SJSA1 (cell line): ENCODE results near the gene LITAFD. TPM values are rescaled to one million over a fixed set of nuclear protein-coding genes. Genes with fewer than 3 reads are reported as not detected.
A peak's percentile ranks its signal among the peaks of the same experiment; 100 is the strongest.

Experiments
- DNase-seq, 2 experiments: peaks; one replicate each; pipeline ENCODE4 v3.0.0-alpha.2; 2015 to 2020; ENCODE audit warnings: low spot score in 2 of 2, low read depth in 1 of 2
- H3K27ac ChIP-seq: fragments of 250-450 bp; sonication (Bioruptor Pico); 2 replicates; pipeline ENCODE4 v1.5.1; 2020; ENCODE audit warnings: mild to moderate bottlenecking, moderate library complexity
- H3K27me3 ChIP-seq: fragments of 250-450 bp; sonication (Bioruptor Pico); replicated peaks from 2 replicates; pipeline ENCODE4 v1.5.1; 2020; ENCODE audit warnings: mild to moderate bottlenecking, moderate library complexity
- H3K36me3 ChIP-seq: fragments of 250-450 bp; sonication (Bioruptor Pico); 2 replicates; pipeline ENCODE4 v1.5.1; 2020; ENCODE audit warnings: mild to moderate bottlenecking
- H3K4me1 ChIP-seq: fragments of 250-450 bp; sonication (Bioruptor Pico); replicated peaks from 2 replicates; pipeline ENCODE4 v1.6.1; 2021; ENCODE audit warnings: mild to moderate bottlenecking
- H3K4me3 ChIP-seq: fragments of 250-450 bp; sonication (Bioruptor Pico); 2 replicates; pipeline ENCODE4 v1.5.1; 2020; ENCODE audit warnings: mild to moderate bottlenecking
- H3K9me3 ChIP-seq: fragments of 250-450 bp; sonication (Bioruptor Pico); replicated peaks from 2 replicates; pipeline ENCODE4 v1.5.1; 2020; ENCODE audit warnings: mild to moderate bottlenecking
- total RNA-seq: library from RNA; depleted of rRNA; stranded (reverse); fragments of >200 nt; shearing (Covaris generic); gene quantifications from 2 replicates; pipeline ENCODE4 v1.2.3, GENCODE V29; 2014

LITAFD gene
- total RNA-seq, 1 experiment from 2014 or later, result not detected

DNA sequence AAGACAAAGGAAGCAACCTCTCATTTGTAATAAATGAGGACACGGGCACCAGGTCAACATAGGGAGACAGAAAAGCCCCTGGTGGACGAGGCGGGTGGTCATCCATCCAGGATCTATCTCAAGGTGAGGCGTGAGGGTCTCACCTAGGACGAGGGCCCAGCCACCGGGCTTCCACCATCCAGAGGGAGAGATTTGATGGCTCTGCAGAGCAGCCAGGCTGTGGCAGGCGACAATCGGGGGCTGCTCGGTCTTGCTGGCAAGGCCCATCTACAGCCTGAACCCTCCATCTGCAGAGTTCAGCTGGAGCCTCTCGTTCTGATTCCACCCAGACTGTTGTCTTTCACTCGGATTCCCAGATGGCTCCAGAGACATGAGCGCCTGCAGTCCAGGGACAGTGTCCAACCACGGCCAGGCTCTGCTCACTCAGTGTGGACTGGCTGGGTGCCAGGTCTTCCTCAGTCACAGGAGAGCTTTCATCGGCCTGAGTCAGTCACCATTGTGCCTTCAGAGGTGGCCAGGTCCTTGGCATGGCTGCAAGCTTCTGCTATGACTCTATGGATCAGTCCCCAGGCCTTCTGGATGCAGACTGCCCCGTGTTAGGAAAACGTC is 5.9 kb downstream of the LITAFD start:
- Histone ChIP-seq H3K36me3 (peaks cover 48% of the 10 kb centered on the region), H3K4me1 (peaks cover 57% of the 10 kb centered on the region), H3K9me3 (no peaks in the 10 kb centered on the region), H3K27me3 (no peaks in the 10 kb centered on the region), H3K4me3 (no peak overlapping the region), H3K27ac (no peak overlapping the region)
- DNase-seq, result peak; percentile 66 to 92

DNA sequence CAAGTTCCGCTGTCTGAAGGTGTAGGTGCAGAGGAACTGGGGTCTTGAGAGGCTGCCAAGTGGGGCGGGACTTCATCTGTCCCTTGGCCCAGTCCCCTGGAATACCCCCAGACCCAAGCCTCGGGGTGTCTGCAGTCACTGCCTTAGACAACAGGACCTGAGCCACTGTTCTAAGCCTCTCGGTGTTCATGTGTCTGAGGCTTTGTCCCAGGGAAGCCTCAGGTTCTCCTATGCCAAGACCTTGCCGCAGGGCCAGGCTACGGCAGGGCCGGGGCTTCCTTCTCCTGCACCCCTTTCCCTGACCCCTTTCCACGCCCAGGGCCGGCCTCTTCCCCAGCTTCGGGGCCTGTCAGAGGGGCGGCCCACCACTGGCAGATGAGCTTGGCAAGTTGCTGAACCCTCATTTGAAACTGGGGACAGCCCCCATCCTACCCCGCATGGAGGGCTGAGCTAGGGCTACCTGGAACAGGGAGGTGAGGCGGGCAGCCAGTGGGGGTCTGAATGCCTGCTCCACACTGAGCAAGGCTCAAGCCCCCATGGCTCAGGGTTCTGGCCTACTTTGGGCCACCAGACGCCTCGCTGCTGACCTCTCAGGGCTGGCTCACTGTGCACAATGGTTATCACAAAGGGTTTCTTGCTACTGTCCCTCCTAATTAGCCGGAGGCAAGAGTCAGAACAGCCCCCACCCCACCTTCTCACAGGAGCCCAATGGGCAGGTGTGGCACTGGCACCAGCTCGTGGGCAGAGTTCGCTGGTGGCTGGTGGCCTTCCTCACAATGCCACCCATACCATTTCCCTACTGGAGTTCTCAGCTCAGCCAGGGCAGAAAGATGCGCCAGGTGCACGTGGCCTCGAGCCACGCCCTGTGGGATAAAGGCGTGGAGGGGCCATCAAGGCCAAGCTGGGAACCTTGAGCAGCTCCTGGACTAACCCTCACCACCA is 7.1 kb downstream of the LITAFD start:
- H3K27me3 ChIP-seq, result no peaks in the 10 kb centered on the region
- DNase-seq, result no peak
- peaks cover 59% of the 10 kb centered on the region for H3K36me3 ChIP-seq
- H3K4me1 ChIP-seq, result peaks cover 50% of the 10 kb centered on the region
- no peaks in the 10 kb centered on the region for H3K9me3 ChIP-seq
- H3K27ac ChIP-seq, result no peak overlapping the region
- no peak overlapping the region for H3K4me3 ChIP-seq

DNA sequence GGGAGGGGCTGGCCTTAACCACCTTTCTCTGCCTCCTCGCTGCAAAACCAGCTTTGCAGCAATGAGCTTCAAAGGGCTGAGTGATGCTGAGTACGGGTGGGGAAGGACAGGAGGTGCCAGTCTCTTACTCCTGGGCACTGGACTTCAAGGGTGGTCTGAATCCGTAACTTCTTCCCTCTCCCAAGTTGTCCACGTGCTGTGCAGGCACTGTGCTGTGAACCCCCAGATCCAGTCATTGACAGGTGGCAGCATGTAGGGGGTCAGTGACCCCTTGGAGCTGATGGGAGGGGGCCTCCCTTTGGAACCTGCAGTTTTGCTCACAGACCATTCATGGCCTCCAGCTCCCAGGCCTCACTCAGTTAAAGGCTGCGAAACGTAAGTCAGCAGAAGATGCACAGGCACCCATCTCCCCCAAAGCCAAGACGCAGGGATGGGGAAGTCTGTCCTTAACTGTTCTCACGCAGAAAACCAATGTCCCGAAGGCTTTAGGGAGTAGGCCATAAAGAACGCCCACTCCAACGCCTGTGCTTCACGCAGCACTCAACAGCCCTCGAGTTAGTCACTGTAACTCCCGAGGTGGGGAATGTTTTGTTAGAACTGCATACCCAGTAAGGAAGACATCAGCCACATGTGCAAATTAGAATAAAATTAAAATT is 7.9 kb downstream of the LITAFD start:
- Histone ChIP-seq H3K27me3 (no peaks in the 10 kb centered on the region), H3K4me3 (no peak overlapping the region), H3K36me3 (peaks cover 67% of the 10 kb centered on the region), H3K27ac (no peak overlapping the region), H3K9me3 (no peaks in the 10 kb centered on the region), H3K4me1 (peaks cover 42% of the 10 kb centered on the region)
- no peak for DNase-seq

DNA sequence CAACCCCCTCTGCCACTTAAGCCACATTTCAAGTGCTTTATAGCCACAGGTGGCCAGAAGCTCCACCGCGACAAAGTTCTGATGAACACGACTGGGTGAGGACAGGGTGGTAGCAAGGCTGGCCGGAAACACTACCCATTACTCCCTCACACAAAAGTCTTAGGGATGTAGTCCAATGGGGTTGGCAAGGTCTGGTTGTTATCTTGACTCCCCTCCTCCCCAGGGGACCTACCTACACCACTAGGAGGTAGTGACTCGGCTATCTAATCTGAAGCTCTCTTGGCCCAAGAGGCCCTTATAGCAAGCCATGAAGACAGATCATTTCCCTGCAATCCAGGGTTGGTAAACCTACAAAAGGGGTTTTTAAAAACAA is 8.4 kb downstream of the LITAFD start:
- Histone ChIP-seq H3K27me3 (no peaks in the 10 kb centered on the region), H3K36me3 (peaks cover 72% of the 10 kb centered on the region), H3K4me1 (peaks cover 37% of the 10 kb centered on the region), H3K4me3 (no peak overlapping the region), H3K27ac (no peak overlapping the region), H3K9me3 (no peaks in the 10 kb centered on the region)
- no peak for DNase-seq

DNA sequence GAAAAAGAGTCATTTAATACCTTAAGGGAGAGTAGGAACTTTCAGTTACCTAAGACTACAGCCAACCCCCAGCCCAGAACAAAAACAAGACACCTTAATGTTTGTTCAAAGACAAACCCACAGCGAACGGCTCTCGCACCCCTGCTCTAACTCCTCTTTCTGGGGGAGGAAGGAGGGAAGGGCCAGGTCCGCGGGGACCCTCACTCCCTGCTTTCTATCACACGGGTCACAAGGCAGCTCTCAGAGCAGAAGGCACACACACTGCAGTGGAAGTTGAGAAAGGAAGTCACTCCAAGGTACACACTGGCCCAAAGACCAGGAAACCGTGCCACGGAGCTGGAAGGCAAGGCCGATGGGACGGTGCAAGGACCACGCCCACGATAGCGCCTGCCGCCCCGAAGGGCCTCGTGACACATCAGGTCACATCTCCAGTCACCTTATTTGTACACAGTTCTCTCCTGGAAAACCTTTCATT is 10.0 kb downstream of the LITAFD start:
- Histone ChIP-seq H3K27me3 (no peaks in the 10 kb centered on the region), H3K36me3 (peaks cover 88% of the 10 kb centered on the region), H3K4me3 (no peak overlapping the region), H3K27ac (no peak overlapping the region), H3K4me1 (peaks cover 21% of the 10 kb centered on the region), H3K9me3 (no peaks in the 10 kb centered on the region)
- DNase-seq, result no peak

DNA sequence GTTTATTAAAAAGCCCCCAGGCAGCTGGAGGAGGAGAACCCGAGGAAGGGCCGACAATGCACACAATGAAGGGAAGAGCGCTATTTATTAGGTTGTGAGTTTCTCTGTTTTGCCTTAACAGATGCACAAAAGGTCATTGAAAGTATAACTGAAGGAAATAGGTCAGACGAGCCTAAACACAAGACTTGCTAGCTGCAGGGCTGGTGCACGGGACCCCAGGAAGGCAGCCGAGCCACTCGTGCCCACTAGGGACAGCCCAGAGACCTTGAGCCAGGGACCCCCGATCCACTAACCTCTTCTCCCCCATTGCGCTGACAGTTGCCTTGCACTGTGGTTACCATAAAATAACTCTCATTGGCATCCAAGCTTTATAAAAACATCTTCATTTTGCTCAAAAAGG is 11.3 kb downstream of the LITAFD start:
- peaks cover 91% of the 10 kb centered on the region for H3K36me3 ChIP-seq
- DNase-seq, result no peak

DNA sequence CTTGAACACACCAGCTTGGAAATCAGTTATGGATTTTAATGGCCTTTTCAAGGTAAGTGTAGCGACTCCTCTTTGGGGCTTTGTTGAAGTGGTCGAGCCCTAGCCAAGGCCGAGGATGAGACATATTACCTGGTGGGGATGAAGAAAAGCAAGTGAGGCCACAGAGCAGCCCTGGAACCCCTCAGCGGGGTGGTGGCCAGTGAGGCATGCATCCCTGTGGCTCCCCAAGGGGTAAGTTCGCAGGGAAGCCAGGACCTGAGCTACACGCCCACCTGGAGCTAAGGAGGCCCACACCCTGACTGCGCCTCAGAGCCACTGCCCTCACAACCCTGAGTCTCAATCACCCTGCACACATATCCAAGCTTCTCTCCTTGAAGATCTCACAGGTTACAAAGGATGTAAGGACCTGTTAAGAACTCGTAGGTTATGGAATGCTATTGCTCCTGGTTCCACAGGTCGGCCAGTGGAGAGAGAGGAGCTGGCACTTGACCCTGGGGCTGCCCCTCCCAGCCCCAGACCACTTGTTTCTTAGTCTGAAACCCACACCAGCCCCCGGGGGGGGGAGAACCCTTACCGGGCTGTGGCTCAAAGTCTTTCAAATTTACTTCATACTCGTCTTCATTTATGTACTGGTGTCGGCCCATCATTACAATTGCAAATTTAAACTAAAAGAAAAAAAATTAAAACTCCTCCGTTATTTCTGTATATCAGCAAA is 12.0 kb downstream of the LITAFD start:
- H3K36me3 ChIP-seq, result peaks cover 97% of the 10 kb centered on the region
- no peak overlapping the region for H3K27ac ChIP-seq
- peaks cover 1% of the 10 kb centered on the region for H3K4me1 ChIP-seq
- DNase-seq, result no peak
- H3K27me3 ChIP-seq, result no peaks in the 10 kb centered on the region
- H3K9me3 ChIP-seq, result no peaks in the 10 kb centered on the region
- H3K4me3 ChIP-seq, result no peak overlapping the region

More for the DNA sequence above, 11.3 kb downstream of the LITAFD start:
- H3K4me1 ChIP-seq, result peaks cover 8% of the 10 kb centered on the region
- no peaks in the 10 kb centered on the region for H3K9me3 ChIP-seq
- no peaks in the 10 kb centered on the region for H3K27me3 ChIP-seq
- H3K27ac ChIP-seq, result no peak overlapping the region
- H3K4me3 ChIP-seq, result no peak overlapping the region

DNA sequence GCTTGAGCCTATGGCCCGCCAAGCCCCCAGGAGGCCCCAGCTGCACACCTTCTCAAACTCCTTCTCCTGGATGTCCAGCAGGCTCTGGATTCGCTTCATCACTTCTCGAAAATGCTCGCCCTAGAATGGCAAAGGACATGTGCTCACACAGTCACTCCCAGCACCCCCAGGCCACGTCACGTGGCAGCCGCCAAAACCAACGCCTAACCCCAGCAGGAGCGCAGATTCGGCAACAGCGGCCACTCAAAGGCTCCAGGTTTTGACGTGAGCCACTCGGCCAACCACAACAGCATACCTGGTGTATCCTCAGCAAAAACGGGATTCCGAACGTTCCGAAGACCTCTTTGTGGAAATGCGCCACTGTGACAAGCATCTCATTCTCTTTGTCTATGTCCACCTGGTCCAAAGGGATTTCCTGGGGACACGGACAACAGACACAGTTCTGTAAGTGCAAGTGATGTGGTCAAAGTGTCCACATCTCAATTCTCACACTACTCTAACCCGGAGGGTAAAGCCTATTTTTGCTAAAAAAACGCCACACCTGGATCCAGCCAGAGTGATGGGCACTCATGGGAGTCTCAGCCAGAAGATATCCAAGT is 12.7 kb downstream of the LITAFD start:
- Histone ChIP-seq H3K9me3 (no peaks in the 10 kb centered on the region), H3K4me1 (no peaks in the 10 kb centered on the region), H3K36me3 (peaks cover 97% of the 10 kb centered on the region), H3K4me3 (no peak overlapping the region), H3K27ac (no peak overlapping the region), H3K27me3 (no peaks in the 10 kb centered on the region)
- no peak for DNase-seq

DNA sequence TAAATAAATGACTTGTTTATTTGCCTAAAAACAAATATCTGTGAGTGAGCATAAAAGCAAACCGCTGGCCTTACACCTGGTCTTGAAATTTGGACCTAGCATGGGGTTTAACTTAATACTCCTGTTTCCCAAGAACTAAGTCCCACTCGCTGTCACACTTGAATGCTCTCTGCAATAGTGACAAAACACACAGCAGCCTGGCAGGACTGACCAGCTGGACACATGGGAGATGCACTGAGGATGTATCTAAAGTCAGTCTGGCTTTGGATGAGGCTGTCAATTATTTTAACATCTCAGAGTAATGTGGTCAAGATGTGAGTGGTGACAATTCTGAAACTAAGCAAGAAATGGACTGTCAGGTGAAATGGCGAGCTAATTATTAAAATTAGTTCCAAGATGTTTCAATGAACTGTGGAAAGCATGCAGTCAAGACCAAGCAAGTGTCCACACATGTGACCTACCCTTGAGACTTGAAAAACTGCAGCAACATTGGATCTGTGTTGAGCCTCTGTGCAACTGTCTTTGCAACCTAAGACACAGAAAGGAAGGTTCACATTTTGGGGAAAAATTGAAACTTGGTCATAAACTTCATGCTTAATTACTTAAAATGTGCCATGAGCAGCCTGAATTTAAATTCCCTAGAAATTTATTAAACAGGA is 16.6 kb downstream of the LITAFD start:
- Histone ChIP-seq H3K36me3 (peaks cover 96% of the 10 kb centered on the region), H3K9me3 (no peaks in the 10 kb centered on the region), H3K4me1 (no peaks in the 10 kb centered on the region), H3K4me3 (no peak overlapping the region), H3K27ac (no peak overlapping the region), H3K27me3 (no peaks in the 10 kb centered on the region)
- no peak for DNase-seq

DNA sequence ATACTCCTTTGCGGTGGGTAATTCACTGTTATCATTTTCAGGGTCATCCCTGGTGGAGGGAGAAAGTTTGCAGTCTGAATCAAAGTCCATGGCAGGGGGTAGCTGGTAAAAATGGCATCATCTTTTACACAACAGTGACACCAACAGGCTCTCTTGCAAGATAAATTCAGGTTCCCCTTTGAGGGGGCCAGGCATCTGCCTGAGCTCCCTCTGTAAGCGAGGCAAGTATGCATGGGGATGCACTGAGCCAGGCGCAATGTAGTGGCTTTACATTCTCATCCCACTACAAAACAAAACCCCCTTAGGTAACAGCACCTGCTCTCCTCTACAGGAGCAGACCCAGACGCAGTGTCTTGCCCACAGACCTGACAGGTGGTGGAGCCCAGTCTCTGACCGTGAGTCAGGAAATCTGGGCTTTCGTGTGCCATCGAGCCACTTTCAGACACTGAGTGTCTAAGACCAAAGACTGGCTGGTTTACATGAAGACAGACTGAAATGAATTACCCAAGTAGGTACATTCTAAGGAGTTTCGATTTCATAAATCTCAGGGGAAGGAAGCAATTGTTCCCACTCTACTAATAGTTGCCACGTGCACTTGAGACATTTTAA is 17.7 kb downstream of the LITAFD start:
- no peaks in the 10 kb centered on the region for H3K4me1 ChIP-seq
- H3K27ac ChIP-seq, result no peak overlapping the region
- DNase-seq, result no peak
- peaks cover 94% of the 10 kb centered on the region for H3K36me3 ChIP-seq
- H3K9me3 ChIP-seq, result no peaks in the 10 kb centered on the region
- no peak overlapping the region for H3K4me3 ChIP-seq
- H3K27me3 ChIP-seq, result no peaks in the 10 kb centered on the region

DNA sequence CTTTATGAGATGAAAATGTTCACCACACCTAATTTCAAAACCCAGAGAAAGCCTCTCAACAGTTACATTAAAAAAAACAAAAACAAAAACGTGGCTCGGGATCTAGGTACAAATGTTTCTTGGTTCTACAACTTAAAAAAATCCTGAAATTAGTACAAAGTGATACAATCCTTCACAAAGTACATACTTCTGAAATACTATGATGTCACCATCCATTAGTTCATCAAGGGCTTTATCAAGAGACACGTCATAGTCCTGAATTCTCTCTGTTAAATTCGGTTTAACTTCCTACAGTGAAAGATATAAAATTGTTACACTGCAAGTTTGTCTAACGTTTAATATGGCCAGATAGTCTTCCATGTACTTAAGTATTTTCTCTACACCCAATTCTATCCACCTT is 18.2 kb downstream of the LITAFD start:
- Histone ChIP-seq H3K4me1 (no peaks in the 10 kb centered on the region), H3K27me3 (no peaks in the 10 kb centered on the region), H3K4me3 (no peak overlapping the region), H3K27ac (no peak overlapping the region), H3K9me3 (no peaks in the 10 kb centered on the region), H3K36me3 (peaks cover 94% of the 10 kb centered on the region)
- no peak for DNase-seq

DNA sequence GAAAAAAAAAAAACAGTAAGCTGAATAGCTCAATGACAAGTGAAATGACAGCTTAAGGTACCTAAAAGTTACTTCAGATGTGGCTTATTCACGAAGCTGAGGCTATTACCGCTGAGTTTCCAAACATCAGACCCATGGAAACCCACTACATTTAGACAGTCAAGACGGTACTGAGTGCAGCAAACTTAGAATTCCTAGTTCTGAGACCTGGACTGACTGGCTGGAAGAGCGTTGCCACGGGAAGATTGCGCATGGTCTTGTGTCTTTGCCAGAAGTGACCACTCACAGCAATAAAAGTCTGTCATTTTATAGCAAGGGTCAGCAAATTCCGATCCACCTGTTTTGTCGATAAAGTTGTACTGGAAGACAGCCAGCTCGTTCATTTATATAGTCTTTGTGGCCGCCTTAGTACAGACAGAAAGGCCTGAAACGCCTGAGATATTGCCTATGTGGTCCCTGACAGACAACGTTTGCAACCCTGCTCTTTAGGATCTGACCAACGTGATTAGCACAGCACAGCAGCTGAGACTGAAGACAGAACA is 19.2 kb downstream of the LITAFD start:
- no peak for DNase-seq
- H3K36me3 ChIP-seq, result peaks cover 94% of the 10 kb centered on the region

More for the DNA sequence above, 19.2 kb downstream of the LITAFD start:
- Histone ChIP-seq H3K4me3 (no peak overlapping the region), H3K27ac (no peak overlapping the region), H3K9me3 (no peaks in the 10 kb centered on the region), H3K4me1 (no peaks in the 10 kb centered on the region), H3K27me3 (no peaks in the 10 kb centered on the region)
